Activated naive CD4-positive, alpha-beta T cell treated with anti-CD3 and anti-CD28 coated beads, Interleukin-2, amount 10 ng/mL, durations not matched to agents 7 days and 5 days (primary cell): Measurements from ENCODE around the gene G6PD.

Source experiments
- CTCF ChIA-PET: fragments of 350-600 bp; sonication (Branson Sonifier 250); formaldehyde crosslinking; loops from one replicate; lab custom pipeline; 2021; ENCODE audit warnings: antibody characterized with exemption; lab: Charles Lee
- DNase-seq: peaks from one replicate; pipeline ENCODE4 v3.0.0-alpha.2; 2020
- H3K27ac Mint-ChIP-seq: one replicate; pipeline ENCODE4 v1.8.0; 2021; ENCODE audit warnings: mild to moderate bottlenecking, moderate library complexity, mixed read lengths
- H3K27me3 Mint-ChIP-seq: one replicate; pipeline ENCODE4 v1.8.0; 2021; ENCODE audit warnings: mild to moderate bottlenecking, mixed read lengths
- H3K36me3 Mint-ChIP-seq: one replicate; pipeline ENCODE4 v1.8.0; 2021; ENCODE audit warnings: mixed read lengths
- H3K4me1 Mint-ChIP-seq: one replicate; pipeline ENCODE4 v1.8.0; 2021; ENCODE audit warnings: mixed read lengths
- H3K4me3 Mint-ChIP-seq: one replicate; pipeline ENCODE4 v1.8.0; 2021; ENCODE audit warnings: mild to moderate bottlenecking, moderate library complexity, mixed read lengths
- H3K9me3 Mint-ChIP-seq: one replicate; pipeline ENCODE4 v1.8.0; 2021; ENCODE audit warnings: mixed read lengths

G6PD gene

GRCh38 chrX:154534526-154535322, 11.9 kb downstream of the G6PD start:
- no peaks in the 10 kb centered on the region for H3K27me3 Mint-ChIP-seq
- peaks cover 17% of the 10 kb centered on the region for H3K36me3 Mint-ChIP-seq
- H3K4me1 Mint-ChIP-seq = peaks cover 13% of the 10 kb centered on the region
- no peaks in the 10 kb centered on the region for H3K9me3 Mint-ChIP-seq
- H3K4me3 Mint-ChIP-seq = no peak overlapping the region
- peak; percentile 89 for DNase-seq
- CTCF ChIA-PET = interaction anchor here (0.9 to 3.4 kb wide), 3 partner anchors 8 to 161 kb away, joined by 6 to 15 read pairs (median 10); partner anchors contain the start of gene FLNA
- peak overlapping the region; percentile 58 for H3K27ac Mint-ChIP-seq

- Mint-ChIP-seq H3K27ac (no peak overlapping the region), H3K36me3 (peaks cover 16% of the 10 kb centered on the region), H3K27me3 (no peaks in the 10 kb centered on the region), H3K4me1 (peaks cover 10% of the 10 kb centered on the region), H3K9me3 (no peaks in the 10 kb centered on the region), H3K4me3 (no peak overlapping the region)
- CTCF ChIA-PET = interaction anchor here (3.4 kb wide), 1 partner anchor 159 kb away, joined by 15 read pairs; no protein-coding TSS in a partner anchor
- DNase-seq = no peak
Measured at GRCh38 chrX:154532690-154533089, 14.0 kb downstream of the G6PD start.

- Mint-ChIP-seq H3K36me3 (peaks cover 14% of the 10 kb centered on the region), H3K27ac (no peak overlapping the region), H3K9me3 (no peaks in the 10 kb centered on the region), H3K4me3 (no peak overlapping the region), H3K27me3 (no peaks in the 10 kb centered on the region), H3K4me1 (peaks cover 17% of the 10 kb centered on the region)
- CTCF ChIA-PET = interaction anchor here (0.6 to 3.4 kb wide), 2 partner anchors 44 to 158 kb away, joined by 3 to 15 read pairs; no protein-coding TSS in a partner anchor
- no peak for DNase-seq
Measured at GRCh38 chrX:154531626-154532025, 15.0 kb downstream of the G6PD start.

GRCh38 chrX:154530286-154530685, 16.4 kb downstream of the G6PD start:
- Mint-ChIP-seq H3K27me3 (no peaks in the 10 kb centered on the region), H3K4me1 (peaks cover 31% of the 10 kb centered on the region), H3K36me3 (peaks cover 14% of the 10 kb centered on the region), H3K4me3 (no peak overlapping the region), H3K27ac (no peak overlapping the region), H3K9me3 (no peaks in the 10 kb centered on the region)
- CTCF ChIA-PET = no interaction called here
- DNase-seq = no peak

- Mint-ChIP-seq H3K9me3 (no peaks in the 10 kb centered on the region), H3K4me1 (peaks cover 31% of the 10 kb centered on the region), H3K27ac (no peak overlapping the region), H3K27me3 (no peaks in the 10 kb centered on the region), H3K4me3 (no peak overlapping the region), H3K36me3 (peaks cover 10% of the 10 kb centered on the region)
- CTCF ChIA-PET = no interaction called here
- DNase-seq = no peak
Measured at GRCh38 chrX:154529206-154529612, 17.4 kb downstream of the G6PD start.

- H3K27ac Mint-ChIP-seq = peak overlapping the region; percentile 81
- no peaks in the 10 kb centered on the region for H3K27me3 Mint-ChIP-seq
- no peaks in the 10 kb centered on the region for H3K9me3 Mint-ChIP-seq
- CTCF ChIA-PET = interaction anchor here (0.7 to 1.6 kb wide), 10 partner anchors 8 to 154 kb away, joined by 3 to 8 read pairs (median 4); partner anchors contain the start of genes DNASE1L1 and FAM3A
- peaks cover 31% of the 10 kb centered on the region for H3K4me1 Mint-ChIP-seq
- peaks cover 3% of the 10 kb centered on the region for H3K36me3 Mint-ChIP-seq
- peak; percentile 79 for DNase-seq
- H3K4me3 Mint-ChIP-seq = peak overlapping the region; percentile 3
Measured at GRCh38 chrX:154526901-154527675, 19.6 kb downstream of the G6PD start.

- Mint-ChIP-seq H3K9me3 (no peaks in the 10 kb centered on the region), H3K36me3 (peaks cover under 1% of the 10 kb centered on the region), H3K4me1 (peaks cover 31% of the 10 kb centered on the region), H3K27me3 (no peaks in the 10 kb centered on the region), H3K27ac (peak overlapping the region; percentile 67), H3K4me3 (peak overlapping the region; percentile 4)
- CTCF ChIA-PET = interaction anchor here (0.9 to 1.6 kb wide), 3 partner anchors 8 to 152 kb away, joined by 5 to 6 read pairs (median 5); no protein-coding TSS in a partner anchor
- no peak for DNase-seq
Measured at GRCh38 chrX:154525606-154526490, 20.8 kb downstream of the G6PD start.

- Mint-ChIP-seq H3K27me3 (no peaks in the 10 kb centered on the region), H3K4me3 (no peak overlapping the region), H3K9me3 (no peaks in the 10 kb centered on the region), H3K36me3 (no peaks in the 10 kb centered on the region), H3K4me1 (peaks cover 14% of the 10 kb centered on the region), H3K27ac (no peak overlapping the region)
- no peak for DNase-seq
- CTCF ChIA-PET = no interaction called here
Measured at GRCh38 chrX:154519389-154519788, 27.3 kb downstream of the G6PD start.

- Mint-ChIP-seq H3K27me3 (no peaks in the 10 kb centered on the region), H3K4me3 (no peak overlapping the region), H3K36me3 (peaks cover 5% of the 10 kb centered on the region), H3K27ac (no peak overlapping the region), H3K9me3 (no peaks in the 10 kb centered on the region), H3K4me1 (peaks cover 27% of the 10 kb centered on the region)
- CTCF ChIA-PET = interaction anchor here (1.0 to 1.6 kb wide), 3 partner anchors 9 to 144 kb away, joined by 4 to 8 read pairs (median 5); no protein-coding TSS in a partner anchor
- no peak for DNase-seq
Measured at GRCh38 chrX:154517101-154517781, 29.4 kb downstream of the G6PD start.

GRCh38 chrX:154516656-154517100, 30.0 kb downstream of the G6PD start:
- DNase-seq = peak; percentile 39

GRCh38 chrX:154515966-154516655, 30.5 kb downstream of the G6PD start, which contains the start of gene FAM3A:
Gene FAM3A, minus strand, starts transcription at chrX:154516232. Its CDS starts 460 bp downstream, at chrX:154515772.
- Mint-ChIP-seq H3K27me3 (no peaks in the 10 kb centered on the region), H3K9me3 (no peaks in the 10 kb centered on the region), H3K4me3 (peak within 1 kb of the TSS; percentile 77), H3K27ac (peak within 1 kb of the TSS; percentile 96), H3K4me1 (peaks cover 38% of the 10 kb centered on the region), H3K36me3 (peaks cover 9% of the 10 kb centered on the region)
- CTCF ChIA-PET = interaction anchor here (1.5 kb wide), 1 partner anchor 11 kb away, joined by 8 read pairs; no protein-coding TSS in a partner anchor
- peak; percentile 94 for DNase-seq

More at GRCh38 chrX:154516656-154517100, 30.0 kb downstream of the G6PD start:
- peak overlapping the region; percentile 96 for H3K27ac Mint-ChIP-seq
- H3K4me1 Mint-ChIP-seq = peaks cover 32% of the 10 kb centered on the region
- CTCF ChIA-PET = interaction anchor here (1.0 to 1.5 kb wide), 2 partner anchors 10 to 144 kb away, joined by 4 to 8 read pairs; no protein-coding TSS in a partner anchor
- no peaks in the 10 kb centered on the region for H3K27me3 Mint-ChIP-seq
- H3K4me3 Mint-ChIP-seq = peak overlapping the region; percentile 77
- H3K9me3 Mint-ChIP-seq = no peaks in the 10 kb centered on the region
- H3K36me3 Mint-ChIP-seq = peaks cover 8% of the 10 kb centered on the region
